A172 (cell line): ENCODE results near the gene PSG6. TPM values are rescaled to one million over a fixed set of nuclear protein-coding genes. Genes with fewer than 3 reads are reported as not detected.
"Not testable (repeated sequence)": the region's sequence is repeated elsewhere in the genome, so short reads cannot be mapped to it uniquely, and the experiment has no call there.

Source experiments
- DNase-seq: peaks from one replicate; pipeline ENCODE4 v3.0.0-alpha.2; 2015; ENCODE audit warnings: low spot score
- total RNA-seq: library from RNA; depleted of rRNA; stranded (reverse); fragments of >200 nt; shearing (Covaris generic); gene quantifications from 2 replicates; pipeline ENCODE4 v1.2.3, GENCODE V29; 2014; rRNA removed

Gene PSG6
- total RNA-seq, 1 experiment from 2014 or later = not detected

DNA sequence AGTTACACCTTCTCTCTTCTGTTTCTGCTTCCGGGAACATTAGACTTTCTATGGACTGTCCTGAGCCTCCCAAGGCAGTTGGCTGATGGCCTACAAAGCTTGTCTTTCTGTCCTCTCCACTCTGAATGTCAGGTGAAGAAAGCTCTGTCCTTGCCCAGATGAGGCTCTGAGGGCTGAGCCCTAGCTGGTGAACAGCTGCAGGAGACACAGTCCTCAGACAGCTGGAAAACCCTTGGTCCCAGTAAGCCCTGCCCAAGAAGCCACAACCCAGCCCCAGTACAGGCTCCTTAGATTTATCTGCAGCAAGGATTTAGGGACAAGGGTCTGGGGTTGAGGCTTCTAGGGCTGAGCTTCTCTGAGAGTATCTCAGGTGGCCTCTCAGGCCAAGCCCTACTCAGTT lies 64.5 kb downstream of the PSG6 start:
- not testable (repeated sequence) for DNase-seq

DNA sequence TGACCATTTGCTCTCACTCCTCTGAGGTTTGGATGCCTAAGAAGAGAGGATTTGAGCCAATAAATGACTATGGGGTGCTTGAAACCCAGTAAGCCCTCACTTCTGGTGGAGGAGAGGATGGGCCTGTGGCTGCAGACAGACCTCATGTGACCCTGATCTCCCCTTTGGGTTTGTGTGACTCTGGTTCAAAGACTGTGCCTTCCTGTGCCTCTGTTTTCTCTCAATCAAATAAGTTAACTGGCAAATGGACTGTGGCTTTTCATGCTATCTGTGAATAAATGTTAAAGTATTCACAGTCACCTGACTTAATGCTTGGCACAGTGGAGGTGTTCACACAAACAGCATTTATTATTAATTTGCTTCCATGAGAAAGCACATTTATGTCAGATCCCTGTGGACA lies 64.9 kb downstream of the PSG6 start:
- DNase-seq = peak; percentile 72

Other genes starting within 250 kb of the PSG6 start
- not detected in 2 replicates for gene PSG3, start 177.4 kb downstream of the PSG6 start, total RNA-seq
- not detected in 2 replicates for gene PSG8, start 152.2 kb downstream of the PSG6 start, total RNA-seq
- 0.43 and 1.5 TPM in 2 replicates for gene PSG1, start 38.2 kb downstream of the PSG6 start, total RNA-seq
- 0.07 TPM in 1 of 2 replicates, not detected in the other for gene PSG7, start 19.3 kb upstream of the PSG6 start, total RNA-seq
- gene PSG11, start 108.6 kb upstream of the PSG6 start, total RNA-seq = 0.17 and 0.29 TPM in 2 replicates
- gene PSG2, start 164.8 kb upstream of the PSG6 start, total RNA-seq = 0.19 TPM in 1 of 2 replicates, not detected in the other